ENCODE data around the gene ADAMTS18. TPM values are rescaled to one million over a fixed set of nuclear protein-coding genes. Genes with fewer than 3 reads are reported as not detected.

Gene ADAMTS18
- total RNA-seq, 1 donor from 2014 or later = 7.9 TPM

GRCh38 chr16:77402118-77402517 lies 32.7 kb downstream of the ADAMTS18 start:
- no peaks in the 10 kb centered on the region for H3K36me3 Mint-ChIP-seq
- no peak for DNase-seq (ENCODE audit: extremely low spot score, unreplicated experiment)
- no peak overlapping the region for H3K27ac Mint-ChIP-seq
- H3K9me3 Mint-ChIP-seq = no peaks in the 10 kb centered on the region
- H3K4me1 Mint-ChIP-seq (ENCODE audit: unreplicated experiment) = peaks cover 12% of the 10 kb centered on the region
- H3K4me3 Mint-ChIP-seq = no peak overlapping the region
- no peak for TF ChIP-seq CTCF (conservative IDR thresholded peaks at IDR 0.05)
- no peaks in the 10 kb centered on the region for H3K27me3 Mint-ChIP-seq

- Mint-ChIP-seq H3K36me3 (no peaks in the 10 kb centered on the region), H3K4me1 (ENCODE audit: unreplicated experiment) (peaks cover 16% of the 10 kb centered on the region), H3K9me3 (no peaks in the 10 kb centered on the region), H3K4me3 (no peak overlapping the region), H3K27me3 (no peaks in the 10 kb centered on the region), H3K27ac (no peak overlapping the region)
- TF ChIP-seq CTCF (conservative IDR thresholded peaks at IDR 0.05) = no peak
- DNase-seq (ENCODE audit: extremely low spot score, unreplicated experiment) = no peak
Observed at GRCh38 chr16:77399546-77399945, 35.3 kb downstream of the ADAMTS18 start.

GRCh38 chr16:77399066-77399465 lies 35.8 kb downstream of the ADAMTS18 start:
- Mint-ChIP-seq H3K4me1 (ENCODE audit: unreplicated experiment) (peaks cover 16% of the 10 kb centered on the region), H3K27ac (no peak overlapping the region), H3K9me3 (no peaks in the 10 kb centered on the region), H3K4me3 (no peak overlapping the region), H3K36me3 (no peaks in the 10 kb centered on the region), H3K27me3 (no peaks in the 10 kb centered on the region)
- DNase-seq (ENCODE audit: extremely low spot score, unreplicated experiment) = no peak
- TF ChIP-seq CTCF (conservative IDR thresholded peaks at IDR 0.05) = no peak

GRCh38 chr16:77398495-77398894 lies 36.3 kb downstream of the ADAMTS18 start:
- H3K27ac Mint-ChIP-seq = no peak overlapping the region

GRCh38 chr16:77396461-77396860 lies 38.4 kb downstream of the ADAMTS18 start:
- DNase-seq (ENCODE audit: extremely low spot score, unreplicated experiment) = no peak
- Mint-ChIP-seq H3K27ac (no peak overlapping the region), H3K9me3 (peaks cover 5% of the 10 kb centered on the region), H3K27me3 (no peaks in the 10 kb centered on the region), H3K4me3 (no peak overlapping the region), H3K4me1 (ENCODE audit: unreplicated experiment) (peaks cover 16% of the 10 kb centered on the region), H3K36me3 (no peaks in the 10 kb centered on the region)
- no peak for TF ChIP-seq CTCF (conservative IDR thresholded peaks at IDR 0.05)

More at GRCh38 chr16:77398495-77398894, 36.3 kb downstream of the ADAMTS18 start:
- Mint-ChIP-seq H3K4me1 (ENCODE audit: unreplicated experiment) (peaks cover 16% of the 10 kb centered on the region), H3K9me3 (no peaks in the 10 kb centered on the region), H3K36me3 (no peaks in the 10 kb centered on the region), H3K4me3 (peak overlapping the region; percentile 8), H3K27me3 (no peaks in the 10 kb centered on the region)
- TF ChIP-seq CTCF (conservative IDR thresholded peaks at IDR 0.05) = no peak
- DNase-seq (ENCODE audit: extremely low spot score, unreplicated experiment) = no peak

GRCh38 chr16:77394699-77395098 lies 40.1 kb downstream of the ADAMTS18 start:
- H3K27me3 Mint-ChIP-seq = no peaks in the 10 kb centered on the region
- H3K4me1 Mint-ChIP-seq (ENCODE audit: unreplicated experiment) = peaks cover 21% of the 10 kb centered on the region
- H3K4me3 Mint-ChIP-seq = no peak overlapping the region
- no peak for TF ChIP-seq CTCF (conservative IDR thresholded peaks at IDR 0.05)
- no peaks in the 10 kb centered on the region for H3K36me3 Mint-ChIP-seq
- no peak for DNase-seq (ENCODE audit: extremely low spot score, unreplicated experiment)
- peaks cover 5% of the 10 kb centered on the region for H3K9me3 Mint-ChIP-seq
- H3K27ac Mint-ChIP-seq = no peak overlapping the region
